Testis (tissue), 3 donors: ENCODE data around the gene KIF14. TPM values are rescaled to one million over a fixed set of nuclear protein-coding genes. Genes with fewer than 3 reads are reported as not detected.

Experiments
- DNase-seq: peaks from one replicate; pipeline ENCODE4 v3.0.0-alpha.2; 2019
- H3K27ac ChIP-seq, 2 donors: fragments of 200-600 bp; sonication (generic); one replicate each; pipeline ENCODE4 v1.5.1; 2019
- H3K27me3 ChIP-seq: fragments of 200-600 bp; sonication (generic); one replicate; pipeline ENCODE4 v1.5.1; 2019
- H3K36me3 ChIP-seq: fragments of 200-600 bp; sonication (generic); one replicate; pipeline ENCODE4 v1.5.1; 2017; ENCODE audit warnings: low read depth; ENCODE audit errors: missing control alignments
- H3K4me1 ChIP-seq: fragments of 200-600 bp; sonication (generic); one replicate; pipeline ENCODE4 v1.5.1; 2019
- H3K4me3 ChIP-seq, 2 donors: fragments of 200-600 bp; sonication (generic); one replicate each; pipeline ENCODE4 v1.5.1; 2017 to 2019
- H3K9me3 ChIP-seq: fragments of 200-600 bp; sonication (generic); one replicate; pipeline ENCODE4 v1.5.1; 2017
- CTCF ChIP-seq, 3 experiments: fragments of 450-650 bp in 2 of 3; fragments of 200-600 bp in 1 of 3; sonication (generic) in 1 of 3; IDR thresholded peaks; one replicate each; pipeline ENCODE4 v1.5.1; 2016 to 2019; ENCODE audit warnings: antibody characterized with exemption in 3 of 3, mild to moderate bottlenecking in 2 of 3, moderate library complexity in 1 of 3
- POLR2A ChIP-seq: fragments of 450-650 bp; IDR thresholded peaks from one replicate; pipeline ENCODE4 v1.6.1; 2017; ENCODE audit warnings: antibody characterized with exemption, mild to moderate bottlenecking, moderate library complexity
- WGBS, 2 donors: methylation state at CpG; one replicate each; pipeline ENCODE4 v1.1.5; 2018; 5-methylcytosine and 5-hydroxymethylcytosine counted together
- intact Hi-C: fragments of 100-400 bp; cut with DNase I; formaldehyde crosslinking; loops from one replicate; pipeline ENCODE4 v1.15.1; 2023; ENCODE audit warnings: low total_unique reads
- polyA plus RNA-seq: library from polyadenylated mRNA; stranded (reverse); fragments of 350-450 nt; fragmentation: Illumina TruSeq; extraction: RNeasy Lipid Tissue Mini Kit (QIAGEN cat#74804); gene quantifications from one replicate; pipeline ENCODE4 v1.2.3, GENCODE V29; 2014; ENCODE audit warnings: low read depth, low replicate concordance; ENCODE audit not compliant: insufficient read depth
- total RNA-seq, 2 donors: library from RNA; depleted of rRNA; stranded (reverse); fragments of >200 nt; gene quantifications; one replicate each; pipeline ENCODE4 v1.2.3, GENCODE V29; 2016

The KIF14 gene
- total and polyA plus RNA-seq, 3 donors from 2014 or later, result 1.8 to 6.8 (median 3.5) TPM

GRCh38 chr1:200642481-200642880 lies 21.9 kb upstream of the KIF14 start:
- no peaks in the 10 kb centered on the region for H3K27me3 ChIP-seq
- no peak overlapping the region for H3K27ac ChIP-seq
- no peaks in the 10 kb centered on the region for H3K4me1 ChIP-seq
- TF ChIP-seq POLR2A, result no peak
- TF ChIP-seq CTCF (IDR thresholded peaks at IDR 0.05), result no peak
- H3K4me3 ChIP-seq, result no peak overlapping the region
- intact Hi-C loops, result no loop called here
- H3K36me3 ChIP-seq, result no peaks in the 10 kb centered on the region
- no peak for DNase-seq
- WGBS, 2 donors, result 82 to 89% methylated on average over 6 of the region's 6 CpGs
- H3K9me3 ChIP-seq, result no peaks in the 10 kb centered on the region

- H3K4me1 ChIP-seq, result no peaks in the 10 kb centered on the region
- intact Hi-C loops, result no loop called here
- 94 to 96% methylated on average over 5 of the region's 5 CpGs for WGBS, 2 donors
- H3K27ac ChIP-seq, result no peak overlapping the region
- H3K4me3 ChIP-seq, result no peak overlapping the region
- no peaks in the 10 kb centered on the region for H3K36me3 ChIP-seq
- no peak for DNase-seq
- H3K27me3 ChIP-seq, result no peaks in the 10 kb centered on the region
- H3K9me3 ChIP-seq, result no peaks in the 10 kb centered on the region
- no peak for TF ChIP-seq POLR2A
- no peak for TF ChIP-seq CTCF (IDR thresholded peaks at IDR 0.05)
These were observed 20.4 kb upstream of the KIF14 start for GRCh38 chr1:200640963-200641401.

- Histone ChIP-seq H3K27me3 (no peaks in the 10 kb centered on the region), H3K36me3 (no peaks in the 10 kb centered on the region), H3K9me3 (no peaks in the 10 kb centered on the region), H3K4me3 (no peak overlapping the region), H3K27ac (no peak overlapping the region), H3K4me1 (no peaks in the 10 kb centered on the region)
- WGBS, 2 donors, result 90 to 96% methylated on average over 4 of the region's 4 CpGs
- no peak for DNase-seq
- TF ChIP-seq POLR2A (no peak), CTCF (IDR thresholded peaks at IDR 0.05) (no peak)
- intact Hi-C loops, result no loop called here
These were observed 19.9 kb upstream of the KIF14 start for GRCh38 chr1:200640373-200640962.

DNA sequence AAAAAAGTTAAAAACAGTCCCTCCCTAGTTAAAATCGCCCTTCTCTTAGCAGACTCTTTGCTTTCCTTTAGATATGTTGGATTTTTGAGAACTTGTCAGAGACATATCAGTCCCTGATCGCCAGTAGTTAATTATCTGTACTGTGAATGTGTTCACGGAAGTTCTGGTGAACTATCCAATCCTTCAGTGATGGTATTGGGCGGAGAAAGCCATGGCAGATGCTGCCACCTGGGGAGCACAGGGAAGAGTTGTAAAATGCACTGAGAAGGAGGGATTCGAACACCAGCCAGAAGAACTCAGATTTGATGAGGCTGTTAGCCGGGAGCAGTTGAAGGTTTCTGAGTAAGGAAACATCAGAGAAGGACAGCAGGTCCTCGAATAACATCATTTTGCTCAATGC lies 17.5 kb upstream of the KIF14 start:
- H3K4me3 ChIP-seq, result no peak overlapping the region
- H3K27me3 ChIP-seq, result no peaks in the 10 kb centered on the region
- 64 to 69% methylated on average over 7 of the region's 7 CpGs for WGBS, 2 donors
- no peaks in the 10 kb centered on the region for H3K36me3 ChIP-seq
- no peaks in the 10 kb centered on the region for H3K9me3 ChIP-seq
- intact Hi-C loops, result no loop called here
- no peak for DNase-seq
- H3K4me1 ChIP-seq, result no peaks in the 10 kb centered on the region
- no peak overlapping the region for H3K27ac ChIP-seq
- no peak for TF ChIP-seq POLR2A
- TF ChIP-seq CTCF (IDR thresholded peaks at IDR 0.05), result no peak

DNA sequence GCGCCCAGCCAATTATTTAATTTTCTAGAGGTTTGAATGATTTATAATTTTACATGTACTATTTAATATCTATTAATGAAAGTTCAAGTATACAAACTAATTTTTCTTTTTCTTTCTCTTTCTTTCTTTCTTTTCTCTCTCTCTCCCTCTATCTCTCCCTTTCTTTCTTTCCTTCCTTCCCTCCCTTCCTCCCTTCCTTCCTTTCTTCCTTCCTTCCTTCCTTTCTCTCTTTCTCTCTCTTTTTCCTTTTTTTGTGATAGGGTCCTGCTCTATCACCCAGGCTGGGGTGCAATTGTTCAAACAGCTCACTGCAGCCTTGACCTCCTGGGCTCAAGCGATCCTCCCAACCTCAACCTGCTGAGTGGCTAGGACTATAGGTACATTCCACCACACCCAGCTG lies 16.1 kb upstream of the KIF14 start:
- intact Hi-C loops, result no loop called here
- TF ChIP-seq POLR2A (no peak), CTCF (IDR thresholded peaks at IDR 0.05) (no peak)
- no peaks in the 10 kb centered on the region for H3K4me1 ChIP-seq
- H3K27ac ChIP-seq, result no peak overlapping the region
- no peak for DNase-seq
- H3K36me3 ChIP-seq, result no peaks in the 10 kb centered on the region
- H3K9me3 ChIP-seq, result no peaks in the 10 kb centered on the region
- 93 to 97% methylated on average over 2 of the region's 2 CpGs for WGBS, 2 donors
- H3K27me3 ChIP-seq, result no peaks in the 10 kb centered on the region
- H3K4me3 ChIP-seq, result no peak overlapping the region
